HCEC 1CT (cell line): ENCODE results near the gene PDE11A.

Experiments
- DNase-seq: peaks from one replicate; pipeline ENCODE4 v3.0.0-alpha.2; 2017

PDE11A gene

GRCh38 chr2:177921726-177922125 is 150.9 kb downstream of the PDE11A start:
- DNase-seq: no peak

GRCh38 chr2:177917169-177917568 is 155.4 kb downstream of the PDE11A start:
- no peak for DNase-seq

GRCh38 chr2:177916342-177916741 is 156.2 kb downstream of the PDE11A start:
- DNase-seq: no peak

DNA sequence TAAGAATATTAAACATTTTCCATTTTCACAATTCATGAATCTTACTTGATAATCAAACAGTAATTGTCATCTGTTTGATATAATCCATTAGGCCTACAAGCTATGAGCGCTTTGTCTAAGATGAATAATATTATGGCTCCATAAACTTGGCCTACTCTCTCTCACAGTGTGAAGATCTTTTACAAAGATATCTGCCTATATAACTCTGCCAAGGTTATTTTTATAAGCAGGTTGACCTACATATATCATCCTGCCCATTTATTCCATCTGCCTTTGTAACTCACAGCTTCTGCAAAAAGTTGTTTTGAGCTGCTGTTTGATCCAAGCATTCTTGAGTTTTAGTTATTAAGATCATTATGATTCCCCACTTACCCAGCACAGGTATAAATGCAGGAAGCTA is 158.3 kb downstream of the PDE11A start:
- DNase-seq: no peak

DNA sequence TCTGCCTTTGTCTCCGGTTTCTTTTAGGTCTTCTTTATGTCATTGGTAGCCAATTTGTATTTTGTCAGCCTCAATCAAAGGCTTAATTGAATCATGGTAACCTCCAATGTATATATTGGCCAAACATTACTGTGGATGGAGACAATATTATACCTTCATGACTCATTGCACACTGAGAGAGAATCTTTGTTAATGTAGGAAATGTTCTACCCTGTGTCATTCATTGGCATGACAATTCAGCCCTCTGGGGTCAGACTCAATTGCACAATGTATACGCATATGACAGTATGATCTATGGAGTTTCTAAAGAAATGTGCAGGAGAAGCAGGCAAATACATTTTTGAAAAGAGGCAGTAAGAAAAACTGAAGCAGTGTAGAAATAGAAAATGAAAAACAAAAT is 162.6 kb downstream of the PDE11A start:
- no peak for DNase-seq

- DNase-seq: no peak
These were observed 163.8 kb downstream of the PDE11A start for GRCh38 chr2:177908824-177909223.

GRCh38 chr2:177908182-177908581 is 164.4 kb downstream of the PDE11A start:
- no peak for DNase-seq

DNA sequence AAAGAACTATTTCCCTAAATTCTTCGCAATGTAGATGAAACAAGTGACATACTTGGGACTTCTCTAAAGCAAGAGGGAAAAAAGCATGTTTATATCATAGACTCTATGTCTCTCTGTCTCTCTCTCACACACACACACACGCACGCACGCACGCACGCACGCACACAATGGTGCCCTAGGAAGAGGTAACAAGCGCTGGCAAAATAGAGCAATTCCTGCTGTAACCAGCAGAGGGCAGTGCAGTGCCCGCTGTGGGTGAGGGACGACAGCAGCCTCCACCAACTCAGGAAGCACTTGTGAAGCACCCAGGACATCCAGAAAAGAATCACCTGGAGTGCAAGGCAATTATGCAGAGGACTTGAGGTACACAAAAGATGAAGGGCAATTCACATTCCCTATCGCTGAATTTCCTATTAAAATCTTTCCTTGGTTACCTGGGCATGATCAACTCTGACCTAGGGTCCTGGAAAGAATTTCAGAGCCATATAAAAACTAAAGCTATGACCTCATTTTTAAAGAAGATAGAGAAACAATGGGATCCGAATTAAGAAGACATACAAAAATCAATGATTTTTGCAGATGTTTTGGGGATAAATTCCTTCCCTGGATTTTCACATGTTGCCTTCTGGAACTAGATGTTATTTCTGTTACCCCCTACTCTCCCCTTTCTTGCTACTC is 166.4 kb downstream of the PDE11A start:
- DNase-seq: peak; percentile 50

GRCh38 chr2:177905640-177906039 is 166.9 kb downstream of the PDE11A start:
- DNase-seq: no peak

DNA sequence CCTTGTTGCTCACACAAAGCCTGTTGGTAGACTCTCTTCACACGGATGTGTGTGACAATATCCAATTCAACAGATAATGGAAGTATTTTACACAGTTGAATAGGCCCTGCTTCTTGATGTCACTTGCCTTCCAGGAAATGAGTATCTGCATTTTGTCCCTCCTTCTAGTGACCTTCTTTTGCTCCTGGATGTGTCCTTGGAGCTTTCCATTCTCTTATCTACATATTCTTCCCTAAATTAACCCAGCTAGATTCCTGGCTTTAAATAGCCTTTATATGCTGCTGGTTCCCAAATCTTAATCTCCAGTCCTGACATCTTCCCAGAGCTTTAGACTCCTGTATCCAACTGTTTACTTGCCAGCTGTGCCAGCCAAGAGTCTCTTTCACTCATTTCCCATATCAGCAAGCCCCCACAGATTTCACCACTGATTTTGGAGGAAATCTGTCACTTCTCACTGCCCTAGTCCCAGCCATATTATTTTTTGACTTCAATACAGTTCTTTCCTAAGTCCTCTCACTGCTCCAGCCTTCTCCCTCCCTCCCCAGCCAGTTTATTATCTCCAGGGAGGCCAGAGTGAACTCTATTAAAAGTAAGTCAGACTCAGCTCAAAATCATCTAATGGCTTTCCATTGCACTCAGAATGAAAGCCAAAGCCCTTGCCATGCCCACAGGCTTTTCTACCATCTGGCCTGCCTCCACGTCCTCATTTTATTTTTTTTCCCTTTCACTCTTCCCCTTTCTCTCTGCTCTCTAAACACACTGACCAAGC is 170.0 kb downstream of the PDE11A start:
- no peak for DNase-seq

DNA sequence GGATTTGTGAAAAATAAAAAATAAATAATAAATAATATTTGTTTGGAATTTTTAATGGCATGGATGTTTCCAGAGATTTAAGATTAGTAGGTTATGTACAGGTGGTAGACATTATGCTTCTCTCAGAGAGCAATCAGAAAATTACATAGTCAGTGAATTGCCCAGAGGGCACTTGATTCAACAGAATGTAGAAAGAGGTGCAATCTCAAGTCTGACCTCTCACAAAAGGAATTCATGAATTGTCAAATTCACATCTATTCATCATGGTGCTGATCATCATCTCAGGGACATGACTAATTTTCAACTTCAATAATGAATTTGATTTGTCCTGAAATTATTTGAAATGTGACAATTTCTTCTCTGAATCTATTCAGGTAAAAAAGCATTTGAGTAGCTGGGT is 172.5 kb downstream of the PDE11A start:
- DNase-seq: no peak

- no peak for DNase-seq
These were observed 175.3 kb downstream of the PDE11A start for GRCh38 chr2:177897278-177897677.

DNA sequence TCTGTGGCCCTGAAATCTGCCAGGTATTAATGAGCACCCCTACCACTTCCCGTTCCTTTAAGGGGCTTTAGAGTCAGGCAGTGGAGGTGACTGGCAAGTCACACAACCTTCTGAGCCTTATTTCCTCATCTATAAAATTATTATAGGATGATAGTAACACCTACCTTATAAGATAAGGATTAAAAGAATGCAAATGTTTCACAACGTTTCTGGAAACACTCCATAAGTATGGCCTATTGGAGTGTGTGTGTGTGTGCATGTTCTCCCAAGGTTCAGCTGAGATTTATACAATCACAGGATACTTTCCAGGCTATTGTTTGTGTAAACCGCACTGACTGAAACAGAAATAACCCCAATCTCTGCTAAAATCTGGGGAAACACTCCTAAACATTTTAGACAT is 176.0 kb downstream of the PDE11A start:
- DNase-seq: no peak

- no peak for DNase-seq
These were observed 178.0 kb downstream of the PDE11A start for GRCh38 chr2:177894546-177894945.

GRCh38 chr2:177893880-177894279 is 178.7 kb downstream of the PDE11A start:
- DNase-seq: no peak

DNA sequence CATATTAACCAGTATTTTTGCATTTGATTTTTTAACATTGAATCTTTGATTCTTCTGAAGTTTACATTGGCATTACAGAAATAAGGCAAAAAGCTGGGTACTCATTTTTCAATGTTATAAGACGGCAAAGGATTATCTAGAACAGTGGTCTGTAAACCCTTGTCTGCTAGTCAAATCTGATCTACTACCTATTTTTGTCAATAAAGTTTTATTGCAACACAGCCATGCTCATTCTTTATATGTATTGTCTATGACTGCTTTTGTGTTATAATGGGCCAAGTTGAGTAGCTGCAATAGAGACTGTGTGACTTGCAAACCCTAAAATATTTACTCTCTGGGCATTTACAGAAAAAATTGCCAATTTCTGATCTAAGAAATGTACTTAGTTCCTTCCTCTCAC is 181.0 kb downstream of the PDE11A start:
- DNase-seq: no peak

GRCh38 chr2:177889818-177890460 is 182.6 kb downstream of the PDE11A start:
- no peak for DNase-seq

DNA sequence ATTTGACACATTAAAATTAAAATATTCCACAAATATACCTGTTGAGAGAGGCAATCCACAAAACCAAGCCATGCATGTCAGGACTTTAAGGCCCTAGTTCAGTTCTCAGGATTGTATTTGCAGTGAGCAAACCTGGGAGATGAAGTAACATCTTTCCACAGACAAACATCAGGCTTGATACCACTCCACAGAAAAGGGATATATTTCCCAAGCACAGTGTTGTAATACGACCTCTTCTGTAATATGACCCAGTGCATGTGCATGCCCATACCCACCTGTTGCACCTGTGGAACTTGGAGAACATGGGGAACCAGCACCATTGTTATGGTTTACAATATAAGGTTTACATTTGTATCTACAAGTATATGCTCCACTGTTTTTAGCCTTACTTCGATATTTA is 184.0 kb downstream of the PDE11A start:
- DNase-seq: no peak

GRCh38 chr2:177887722-177888121 is 184.9 kb downstream of the PDE11A start:
- no peak for DNase-seq

DNA sequence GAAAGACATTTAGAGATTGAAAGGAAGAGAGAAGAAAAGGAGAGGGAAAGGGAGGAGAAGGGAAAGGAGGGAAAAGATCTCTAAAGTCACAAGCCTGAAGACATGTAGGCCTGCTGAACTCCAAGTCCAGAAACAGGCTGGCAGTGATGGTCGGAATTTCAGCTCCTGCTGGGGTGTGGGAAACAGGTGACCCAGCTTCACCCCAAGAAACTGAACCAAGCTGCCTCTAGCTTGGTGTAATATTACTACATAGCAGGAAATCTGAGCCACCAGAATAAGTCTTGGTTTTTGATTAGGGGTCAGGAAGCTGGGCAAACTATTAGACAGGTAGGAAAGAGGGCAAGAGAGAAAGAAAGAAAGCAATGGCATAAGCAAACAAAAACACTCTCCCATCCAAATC is 185.8 kb downstream of the PDE11A start:
- DNase-seq: no peak

- DNase-seq: no peak
These were observed 186.6 kb downstream of the PDE11A start for GRCh38 chr2:177885828-177886466.

DNA sequence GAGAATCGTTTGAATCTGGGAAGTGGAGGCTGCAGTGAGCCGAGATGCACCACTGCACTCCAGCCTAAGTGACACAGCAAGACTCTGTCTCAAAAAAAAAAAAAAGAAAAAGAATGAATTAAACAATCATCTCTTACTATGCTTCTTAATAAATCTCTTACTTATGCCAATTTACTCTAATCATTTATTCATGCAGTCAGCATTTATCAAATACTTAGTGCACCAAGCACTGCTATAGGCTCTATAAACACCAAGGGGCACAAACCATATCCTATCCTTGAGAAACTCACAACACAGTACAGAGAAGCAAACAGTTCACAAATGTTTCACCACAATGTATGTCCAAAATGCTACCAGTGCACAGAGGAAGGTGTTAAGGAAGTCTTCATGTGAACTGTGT is 189.4 kb downstream of the PDE11A start:
- no peak for DNase-seq

GRCh38 chr2:177882501-177882900 is 190.1 kb downstream of the PDE11A start:
- no peak for DNase-seq

- no peak for DNase-seq
These were observed 190.7 kb downstream of the PDE11A start for GRCh38 chr2:177881921-177882320.
